Left lung (tissue), 14 donors: Measurements from ENCODE around the gene DRD4. TPM values are rescaled to one million over a fixed set of nuclear protein-coding genes. Genes with fewer than 3 reads are reported as not detected.
A peak's percentile ranks its signal among the peaks of the same experiment; 100 is the strongest.

Experiments
- ATAC-seq: fragments of 200-7000 bp; cut with Tn5 transposase; one replicate; pipeline ENCODE4 v1.9.1; 2020; ENCODE audit warnings: moderate library complexity
- DNase-seq, 4 donors: peaks; one replicate each; pipeline ENCODE4 v3.0.0-alpha.2; 2013 to 2020
- H3K27ac ChIP-seq, 2 donors: fragments of 200-600 bp; sonication (generic) in 1 of 2; one replicate each; pipeline versions ENCODE4 v1.5.0 to v1.8.0; 2020 to 2021
- H3K27me3 ChIP-seq, 2 donors: fragments of 200-600 bp; sonication (generic) in 1 of 2; one replicate each; pipeline versions ENCODE4 v1.5.0 to v1.8.0; 2020 to 2021
- H3K36me3 ChIP-seq, 2 donors: fragments of 200-600 bp; sonication (generic) in 1 of 2; one replicate each; pipeline versions ENCODE4 v1.5.0 to v1.8.0; 2020 to 2021
- H3K4me1 ChIP-seq, 2 donors: fragments of 200-600 bp; one replicate each; pipeline ENCODE4 v1.8.0; 2021
- H3K4me3 ChIP-seq, 2 donors: fragments of 200-600 bp; sonication (generic) in 1 of 2; one replicate each; pipeline versions ENCODE4 v1.5.0 to v1.8.0; 2020 to 2021; ENCODE audit warnings: mild to moderate bottlenecking in 1 of 2
- H3K9me3 ChIP-seq, 2 donors: fragments of 200-600 bp; sonication (generic) in 1 of 2; one replicate each; pipeline versions ENCODE4 v1.5.0 to v1.8.0; 2020 to 2021
- intact Hi-C, 2 donors: fragments of 100-400 bp; cut with DNase I; formaldehyde crosslinking; loops; one replicate each; pipeline versions ENCODE4 v1.11.2 to v1.14.2; 2022
- long read RNA-seq, 12 donors: library from polyadenylated mRNA in 2 of 12; unstranded in 2 of 12; transcript quantifications; one replicate each; pipeline ENCODE4 v2.0.0 and lab custom pipeline, GENCODE V29; 2019 to 2026
- polyA plus RNA-seq, 6 donors: library from polyadenylated mRNA; unstranded; fragments of 120-200 nt; gene quantifications; one replicate each; pipeline ENCODE4 v1.2.1, GENCODE V29; 2013; ENCODE audit not compliant: insufficient read length in 6 of 6
- total RNA-seq, 2 donors: library from RNA; stranded (reverse); fragmentation: NEBNext Ultra II Directional; extraction: Animal tissue kit (Norgen Biotek cat#: 25700); gene quantifications; one replicate each; pipeline ENCODE4 v1.2.1, GENCODE V29; 2021
- TF ChIP-seq, protein P1 (sequence below), 2 donors: fragments of 200-600 bp; sonication (generic) in 1 of 2; IDR thresholded peaks; one replicate each; pipeline versions ENCODE4 v1.5.0 to v1.8.0; 2021; ENCODE audit warnings: antibody characterized with exemption in 2 of 2
- donor health status: DM: no; HTN: yes; CAD: no.
- donor health status: DM: no; HTN: no; CAD: no.

DRD4 gene
- total RNA-seq, result under 1 TPM; 0.29 to 0.52 TPM
- 1 to 10 TPM in 2 of 6 donors, under 1 TPM in 4; 0.51 to 1.0 (median 0.82) TPM for polyA plus RNA-seq
- long read RNA-seq, donor 1, result 0 reads
- long read RNA-seq, donor 2, result 0 reads
- long read RNA-seq, donor 3, result 0 reads
- long read RNA-seq, donor 4, result 0 reads
- long read RNA-seq, donor 5, result 0 reads
- long read RNA-seq, donor 6, result 0 reads
- long read RNA-seq, donor 7, result 0 reads
- long read RNA-seq, donor 8, result 0 reads
- long read RNA-seq, donor 9, result 0 reads
- long read RNA-seq, donor 10, result 0 reads
- long read RNA-seq, donor 11, result 0 reads
- long read RNA-seq, donor 12, result 0 reads

DNA sequence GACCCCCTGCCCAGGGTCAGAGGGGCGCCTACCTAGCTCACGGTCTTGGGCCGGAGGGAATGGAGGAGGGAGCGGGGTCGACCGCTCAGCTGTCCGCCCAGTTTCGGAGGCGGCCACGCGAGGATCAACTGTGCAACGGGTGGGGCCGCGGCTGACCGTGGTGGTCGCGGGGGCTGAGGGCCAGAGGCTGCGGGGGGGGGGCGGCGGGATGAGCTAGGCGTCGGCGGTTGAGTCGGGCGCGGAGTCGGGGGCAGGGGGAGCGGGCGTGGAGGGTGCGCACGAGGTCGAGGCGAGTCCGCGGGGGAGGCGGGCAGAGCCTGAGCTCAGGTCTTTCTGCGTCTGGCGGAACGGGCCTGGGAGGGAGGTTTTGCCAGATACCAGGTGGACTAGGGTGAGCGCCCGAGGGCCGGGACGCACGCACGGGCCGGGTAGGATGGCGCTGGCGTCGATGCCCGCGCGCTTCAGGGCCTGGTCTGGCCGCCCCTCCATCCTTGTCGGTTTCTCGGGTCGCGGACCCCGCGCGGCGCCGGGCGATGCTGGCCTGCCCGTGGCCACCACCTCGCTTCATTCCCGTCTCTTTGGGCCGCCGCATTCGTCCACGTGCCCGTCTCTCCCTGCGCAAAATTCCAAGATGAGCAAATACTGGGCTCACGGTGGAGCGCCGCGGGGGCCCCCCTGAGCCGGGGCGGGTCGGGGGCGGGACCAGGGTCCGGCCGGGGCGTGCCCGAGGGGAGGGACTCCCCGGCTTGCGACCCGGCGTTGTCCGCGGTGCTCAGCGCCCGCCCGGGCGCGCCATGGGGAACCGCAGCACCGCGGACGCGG, at the start of gene DRD4:
Gene DRD4 (plus strand): TSS at position 759 of the 822 bp plus-strand sequence. CDS start 36 bp downstream, at position 795.
- H3K4me1 ChIP-seq, result peaks cover 3 to 32% of the 10 kb centered on the region in 2 donors
- peak within 1 kb of the TSS in 1 of 2 donors; percentile 20 for H3K4me3 ChIP-seq
- peaks cover 39 to 57% of the 10 kb centered on the region in 2 donors for H3K27me3 ChIP-seq
- peak in 2 of 4 donors; percentile 27 to 72 for DNase-seq
- intact Hi-C loops, result no loop called here
- no peak within 1 kb of the TSS for H3K27ac ChIP-seq
- TF ChIP-seq, protein P1, sequence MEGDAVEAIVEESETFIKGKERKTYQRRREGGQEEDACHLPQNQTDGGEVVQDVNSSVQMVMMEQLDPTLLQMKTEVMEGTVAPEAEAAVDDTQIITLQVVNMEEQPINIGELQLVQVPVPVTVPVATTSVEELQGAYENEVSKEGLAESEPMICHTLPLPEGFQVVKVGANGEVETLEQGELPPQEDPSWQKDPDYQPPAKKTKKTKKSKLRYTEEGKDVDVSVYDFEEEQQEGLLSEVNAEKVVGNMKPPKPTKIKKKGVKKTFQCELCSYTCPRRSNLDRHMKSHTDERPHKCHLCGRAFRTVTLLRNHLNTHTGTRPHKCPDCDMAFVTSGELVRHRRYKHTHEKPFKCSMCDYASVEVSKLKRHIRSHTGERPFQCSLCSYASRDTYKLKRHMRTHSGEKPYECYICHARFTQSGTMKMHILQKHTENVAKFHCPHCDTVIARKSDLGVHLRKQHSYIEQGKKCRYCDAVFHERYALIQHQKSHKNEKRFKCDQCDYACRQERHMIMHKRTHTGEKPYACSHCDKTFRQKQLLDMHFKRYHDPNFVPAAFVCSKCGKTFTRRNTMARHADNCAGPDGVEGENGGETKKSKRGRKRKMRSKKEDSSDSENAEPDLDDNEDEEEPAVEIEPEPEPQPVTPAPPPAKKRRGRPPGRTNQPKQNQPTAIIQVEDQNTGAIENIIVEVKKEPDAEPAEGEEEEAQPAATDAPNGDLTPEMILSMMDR (IDR thresholded peaks at IDR 0.05), result no peak
- peak; percentile 66 for ATAC-seq
- no peaks in the 10 kb centered on the region for H3K9me3 ChIP-seq
- H3K36me3 ChIP-seq, result peaks cover 0 to 1% of the 10 kb centered on the region in 2 donors

DNA sequence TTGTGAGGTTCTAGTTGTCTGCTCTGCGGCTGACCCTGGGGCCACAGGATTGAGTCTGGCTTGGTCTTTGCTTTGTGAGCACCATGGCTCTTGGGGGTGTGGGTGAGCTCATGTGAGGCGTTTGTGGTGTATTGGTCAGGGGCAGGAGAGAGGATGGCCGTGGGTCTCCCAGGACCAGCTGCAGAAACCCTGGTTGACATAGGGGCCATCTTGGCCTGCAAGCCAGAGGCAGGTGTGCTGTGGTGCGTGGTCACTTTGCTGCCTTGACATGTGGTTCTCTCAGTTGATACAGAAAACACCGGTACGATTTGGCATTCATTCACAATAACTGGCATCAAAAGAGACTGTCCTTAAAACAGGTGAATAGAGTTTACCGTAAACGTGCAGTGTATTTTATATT, 49.5 kb upstream of the DRD4 start:
- H3K27ac ChIP-seq, result peak overlapping the region in 1 of 2 donors; percentile 80
- TF ChIP-seq, protein P1 (IDR thresholded peaks at IDR 0.05), result no peak
- peaks cover 0 to 28% of the 10 kb centered on the region in 2 donors for H3K4me1 ChIP-seq
- no peak overlapping the region for H3K4me3 ChIP-seq
- DNase-seq, result no peak
- H3K9me3 ChIP-seq, result no peaks in the 10 kb centered on the region
- intact Hi-C loops, result no loop called here
- no peak for ATAC-seq
- no peaks in the 10 kb centered on the region for H3K27me3 ChIP-seq
- peaks cover 0 to 95% of the 10 kb centered on the region in 2 donors for H3K36me3 ChIP-seq

DNA sequence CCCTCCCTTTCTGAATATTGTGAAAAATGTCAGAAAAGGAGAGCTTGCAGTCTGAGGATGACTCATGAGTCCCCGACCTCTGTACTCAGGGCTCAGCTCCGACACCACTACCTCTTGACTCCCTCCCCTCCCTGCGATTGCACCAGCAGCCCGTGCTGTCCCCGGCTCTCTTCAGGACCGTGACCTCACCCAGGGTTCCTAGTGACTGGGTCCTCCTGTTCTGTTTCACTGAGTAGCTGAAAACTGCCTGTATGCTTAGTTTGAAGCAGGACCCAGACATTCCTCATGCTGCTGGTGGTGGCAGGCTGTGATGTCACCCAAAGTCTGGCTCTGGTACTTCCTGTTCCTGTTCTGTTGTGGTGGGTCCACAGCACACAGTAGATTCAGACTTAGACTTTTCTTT, 49.1 kb upstream of the DRD4 start:
- peak overlapping the region; percentile 11 to 80 for H3K27ac ChIP-seq
- intact Hi-C loops, result no loop called here
- peaks cover 0 to 28% of the 10 kb centered on the region in 2 donors for H3K4me1 ChIP-seq
- H3K36me3 ChIP-seq, result peaks cover under 1 to 95% of the 10 kb centered on the region in 2 donors
- DNase-seq (peak in 1 of 4 donors; percentile 80), ATAC-seq (peak; percentile 83)
- H3K27me3 ChIP-seq, result no peaks in the 10 kb centered on the region
- no peak overlapping the region for H3K4me3 ChIP-seq
- TF ChIP-seq, protein P1 (IDR thresholded peaks at IDR 0.05), result no peak
- no peaks in the 10 kb centered on the region for H3K9me3 ChIP-seq

DNA sequence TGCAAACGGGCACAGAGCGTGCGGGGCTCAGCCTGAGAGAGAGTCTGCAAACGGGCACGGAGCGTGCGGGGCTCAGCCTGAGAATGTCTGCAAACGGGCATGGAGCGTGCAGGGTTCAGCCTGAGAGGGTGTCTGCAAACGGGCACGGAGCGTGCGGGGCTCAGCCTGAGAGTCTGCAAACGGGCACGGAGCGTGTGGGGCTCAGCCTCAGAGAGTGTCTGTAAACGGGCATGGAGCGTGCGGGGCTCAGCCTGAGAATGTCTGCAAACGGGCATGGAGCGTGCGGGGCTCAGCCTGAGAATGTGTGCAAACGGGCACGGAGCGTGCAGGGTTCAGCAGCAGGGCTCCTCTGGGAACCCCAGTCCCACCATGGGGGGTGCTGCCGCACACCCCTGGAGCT, 47.3 kb upstream of the DRD4 start:
- H3K36me3 ChIP-seq, result peaks cover 3 to 95% of the 10 kb centered on the region in 2 donors
- intact Hi-C loops, result no loop called here
- no peak for ATAC-seq
- H3K27me3 ChIP-seq, result no peaks in the 10 kb centered on the region
- H3K4me3 ChIP-seq, result no peak overlapping the region
- TF ChIP-seq, protein P1 (IDR thresholded peaks at IDR 0.05), result no peak
- no peak overlapping the region for H3K27ac ChIP-seq
- peaks cover 0 to 28% of the 10 kb centered on the region in 2 donors for H3K4me1 ChIP-seq
- H3K9me3 ChIP-seq, result no peaks in the 10 kb centered on the region
- no peak for DNase-seq

DNA sequence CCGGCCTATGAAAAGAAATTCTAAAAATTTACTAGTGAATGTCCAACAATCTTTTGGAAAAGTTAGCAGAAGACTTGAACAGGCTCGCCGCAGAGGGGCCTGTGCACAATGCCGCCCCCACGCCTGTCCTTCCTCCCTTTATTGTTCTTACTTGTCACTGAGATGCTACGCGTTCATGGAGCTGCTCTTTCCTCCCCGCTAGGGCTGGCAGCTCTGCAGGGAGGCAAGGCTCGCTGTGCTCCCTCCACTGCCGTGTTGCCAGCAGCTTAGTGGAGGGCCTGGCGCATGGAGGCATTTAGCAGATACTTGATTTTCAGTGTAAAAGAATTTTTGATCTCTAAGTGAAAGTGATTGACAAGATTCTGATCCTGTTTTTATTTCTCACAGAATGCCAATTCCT, 46.1 kb upstream of the DRD4 start:
- Histone ChIP-seq H3K4me3 (no peak overlapping the region), H3K27me3 (no peaks in the 10 kb centered on the region), H3K27ac (no peak overlapping the region), H3K9me3 (no peaks in the 10 kb centered on the region), H3K4me1 (peaks cover 0 to 28% of the 10 kb centered on the region in 2 donors), H3K36me3 (peaks cover 3 to 100% of the 10 kb centered on the region in 2 donors)
- TF ChIP-seq, protein P1 (IDR thresholded peaks at IDR 0.05), result no peak
- intact Hi-C loops, result no loop called here
- no peak for DNase-seq
- no peak for ATAC-seq
